H1 (cell line): ENCODE data around the gene KLK7. TPM values are rescaled to one million over a fixed set of nuclear protein-coding genes. Genes with fewer than 3 reads are reported as not detected.
A peak's percentile ranks its signal among the peaks of the same experiment; 100 is the strongest.
"Not testable (repeated sequence)": the region's sequence is repeated elsewhere in the genome, so short reads cannot be mapped to it uniquely, and the experiment has no call there.

ENCODE experiments used
- CTCF ChIA-PET: fragments of 300-600 bp; sonication (Branson Sonifier 250); formaldehyde crosslinking; loops from one replicate; lab custom pipeline; 2021; ENCODE audit not compliant: partially characterized antibody; lab: Charles Lee
- POLR2A ChIA-PET: fragments of 300-600 bp; sonication (Branson Sonifier 250); formaldehyde crosslinking; loops from one replicate; lab custom pipeline; 2021; ENCODE audit warnings: inconsistent platforms; ENCODE audit not compliant: partially characterized antibody; lab: Charles Lee
- DNase-seq, 2 experiments: peaks; one replicate each; pipeline versions ENCODE4 v3.0.0 to v3.0.0-alpha.2; 2010 to 2022; ENCODE audit warnings: low spot score in 2 of 2, low read depth in 1 of 2, mixed read lengths in 1 of 2
- FAIRE-seq: peaks from 2 replicates; lab custom pipeline; 2011; peaks lifted over from hg19 to GRCh38; lab: Jason Lieb, UNC
- H2AFZ ChIP-seq: 2 replicates; pipeline ENCODE4 v1.8.1; 2012; ENCODE audit warnings: low read length, inconsistent platforms
- H2AK5ac ChIP-seq: 2 replicates; pipeline ENCODE4 v1.6.1; 2013; ENCODE audit warnings: low read depth, low read length
- H2BK120ac ChIP-seq: replicated peaks from 2 replicates; pipeline ENCODE3; 2013; ENCODE audit warnings: low read depth, low read length, inconsistent platforms
- H2BK12ac ChIP-seq: 2 replicates; pipeline ENCODE4 v1.6.1; 2013; ENCODE audit warnings: low read depth, low read length
- H2BK15ac ChIP-seq: 2 replicates; pipeline ENCODE4 v1.6.1; 2013; ENCODE audit warnings: low read length
- H2BK20ac ChIP-seq: 2 replicates; pipeline ENCODE4 v1.6.1; 2013; ENCODE audit warnings: low read length
- H2BK5ac ChIP-seq: 2 replicates; pipeline ENCODE4 v1.6.1; 2013; ENCODE audit warnings: low read depth, low read length
- H3K14ac ChIP-seq: 2 replicates; pipeline ENCODE4 v1.6.1; 2013; ENCODE audit warnings: inconsistent platforms; ENCODE audit not compliant: insufficient read length
- H3K18ac ChIP-seq: 2 replicates; pipeline ENCODE4 v1.6.1; 2013; ENCODE audit warnings: low read length; ENCODE audit errors: extremely low read depth
- H3K23ac ChIP-seq: 2 replicates; pipeline ENCODE4 v1.6.1; 2013; ENCODE audit warnings: inconsistent platforms; ENCODE audit not compliant: insufficient read length
- H3K23me2 ChIP-seq: 2 replicates; pipeline ENCODE4 v1.6.1; 2013; ENCODE audit warnings: low read depth, low read length
- H3K27ac ChIP-seq: 2 replicates; pipeline ENCODE4 v1.6.1; 2011; ENCODE audit warnings: low read depth, low read length, inconsistent platforms
- H3K27me3 ChIP-seq, 4 experiments: replicated peaks in 1 of 4; 1 replicate in 1 of 4; 2 replicates in 3 of 4; pipeline versions ENCODE4 v1.6.1 to v1.8.1; 2011 to 2013; ENCODE audit warnings: low read length in 3 of 4, mild to moderate bottlenecking in 3 of 4, inconsistent platforms in 2 of 4, mixed read lengths in 2 of 4, moderate library complexity in 1 of 4; ENCODE audit not compliant: control insufficient read depth in 3 of 4, insufficient read depth in 3 of 4; ENCODE audit errors: extremely low read depth in 1 of 4
- H3K36me3 ChIP-seq, 4 experiments: 2 replicates each; pipeline versions ENCODE4 v1.6.1 to v1.8.1; 2011 to 2013; ENCODE audit warnings: mild to moderate bottlenecking in 4 of 4, low read length in 3 of 4, moderate library complexity in 2 of 4, control low read depth in 1 of 4, inconsistent platforms in 1 of 4; ENCODE audit not compliant: insufficient read depth in 4 of 4, control insufficient read depth in 2 of 4
- H3K4ac ChIP-seq: replicated peaks from 2 replicates; pipeline ENCODE3; 2013; ENCODE audit warnings: low read length, low read depth, mixed read lengths, inconsistent platforms; ENCODE audit not compliant: insufficient read length
- H3K4me1 ChIP-seq, 4 experiments: replicated peaks in 1 of 4; 1 replicate in 1 of 4; 2 replicates in 3 of 4; pipeline versions ENCODE4 v1.6.1 to v1.8.1; 2011 to 2013; ENCODE audit warnings: low read length in 3 of 4, inconsistent platforms in 2 of 4, mixed read lengths in 1 of 4; ENCODE audit not compliant: insufficient read depth in 4 of 4, control insufficient read depth in 3 of 4
- H3K4me2 ChIP-seq, 2 experiments: 2 replicates each; pipeline versions ENCODE4 v1.6.1 to v1.8.1; 2011 to 2013; ENCODE audit warnings: low read depth in 2 of 2, low read length in 2 of 2, control low read depth in 1 of 2, inconsistent platforms in 1 of 2, mild to moderate bottlenecking in 1 of 2; ENCODE audit not compliant: insufficient read depth in 1 of 2
- H3K4me3 ChIP-seq, 4 experiments: fragments of 200-600, 300-600 bp in 1 of 4; sonication (generic), shearing (Covaris generic), sonication (Bioruptor Twin) in 1 of 4; 2 replicates each; pipeline versions ENCODE4 v1.5.1 to v1.8.1; 2011 to 2016; ENCODE audit warnings: low read length in 4 of 4, low read depth in 3 of 4, control low read depth in 2 of 4, inconsistent platforms in 2 of 4, mild to moderate bottlenecking in 2 of 4, mixed read lengths in 1 of 4, moderate library complexity in 1 of 4; ENCODE audit not compliant: insufficient read depth in 2 of 4; ENCODE audit errors: extremely low read depth in 1 of 4
- H3K56ac ChIP-seq: replicated peaks from 2 replicates; pipeline ENCODE3; 2013; ENCODE audit warnings: low read depth, mild to moderate bottlenecking, mixed read lengths, low read length, inconsistent platforms; ENCODE audit not compliant: insufficient read length
- H3K79me1 ChIP-seq: 2 replicates; pipeline ENCODE4 v1.6.1; 2013; ENCODE audit warnings: low read depth, low read length, control low read depth
- H3K79me2 ChIP-seq, 2 experiments: 2 replicates each; pipeline versions ENCODE4 v1.6.1 to v1.8.1; 2012 to 2013; ENCODE audit warnings: low read length in 2 of 2, mild to moderate bottlenecking in 2 of 2, inconsistent platforms in 1 of 2; ENCODE audit not compliant: insufficient read depth in 2 of 2, control insufficient read depth in 1 of 2
- H3K9ac ChIP-seq, 4 experiments: replicated peaks in 1 of 4; 1 replicate in 1 of 4; 2 replicates in 3 of 4; pipeline versions ENCODE4 v1.6.1 to v1.8.1; 2011 to 2013; ENCODE audit warnings: low read depth in 3 of 4, low read length in 3 of 4, control low read depth in 2 of 4, mild to moderate bottlenecking in 2 of 4, moderate library complexity in 2 of 4, inconsistent platforms in 1 of 4; ENCODE audit errors: extremely low read depth in 1 of 4
- H3K9me3 ChIP-seq, 2 experiments: 2 replicates each; pipeline versions ENCODE4 v1.6.1 to v1.8.1; 2012 to 2013; ENCODE audit warnings: mild to moderate bottlenecking in 2 of 2, moderate library complexity in 2 of 2, control low read depth in 1 of 2, inconsistent platforms in 1 of 2, low read depth in 1 of 2, low read length in 1 of 2, mixed read lengths in 1 of 2; ENCODE audit not compliant: insufficient read depth in 2 of 2
- H4K20me1 ChIP-seq, 2 experiments: replicated peaks in 1 of 2; 2 replicates each; pipeline versions ENCODE3 to v1.8.1; 2011 to 2013; ENCODE audit warnings: inconsistent platforms in 2 of 2, low read length in 2 of 2, mild to moderate bottlenecking in 1 of 2; ENCODE audit not compliant: insufficient read depth in 2 of 2, control insufficient read depth in 1 of 2
- H4K5ac ChIP-seq: 2 replicates; pipeline ENCODE4 v1.6.1; 2013; ENCODE audit warnings: low read length, low read depth, mixed read lengths, inconsistent platforms; ENCODE audit not compliant: insufficient read length
- H4K8ac ChIP-seq: 2 replicates; pipeline ENCODE4 v1.8.0; 2013; ENCODE audit warnings: mild to moderate bottlenecking, moderate library complexity, low read length, inconsistent platforms; ENCODE audit not compliant: insufficient read depth; ENCODE audit errors: extremely low read depth
- H4K91ac ChIP-seq: replicated peaks from 2 replicates; pipeline ENCODE3; 2013; ENCODE audit warnings: low read length, mixed read lengths, inconsistent platforms; ENCODE audit not compliant: insufficient read length
- KDM4A ChIP-seq: IDR thresholded peaks from one replicate; pipeline ENCODE4 v1.7.1; 2012; ENCODE audit warnings: low read depth, mild to moderate bottlenecking, moderate library complexity, low read length, inconsistent platforms; ENCODE audit not compliant: severe bottlenecking
- WGBS, 2 experiments: shearing (Covaris generic) in 1 of 2; methylation state at CpG; one replicate each; pipeline versions ENCODE4 v1.1.6 to v1.1.7; 2013 to 2015; ENCODE audit warnings: low lambda C conversion rate in 2 of 2, mixed read lengths in 2 of 2, inconsistent platforms in 1 of 2, low coverage in 1 of 2, missing lambda C conversion rate in 1 of 2; ENCODE audit not compliant: insufficient replicate concordance in 2 of 2, insufficient coverage in 1 of 2, insufficient read length in 1 of 2; ENCODE audit errors: extremely low coverage in 1 of 2, missing lambda C conversion rate in 1 of 2; 5-methylcytosine and 5-hydroxymethylcytosine counted together
- polyA plus RNA-seq, 7 experiments: library from polyadenylated mRNA; depleted of rRNA in 3 of 7; stranded (reverse) in 5 of 7; unstranded in 2 of 7; fragments of >200 nt in 5 of 7; fragments of 200-250 nt in 2 of 7; gene quantifications; 1 replicate in 5 of 7; 2 replicates in 1 of 7; 4 replicates in 1 of 7; pipeline versions ENCODE4 v1.2.1 to v1.2.3, GENCODE V29; 2011 to 2013; ENCODE audit warnings: missing spikeins in 2 of 7, mixed read lengths in 2 of 7
- total RNA-seq: library from RNA; stranded (reverse); fragmentation: NEBNext Ultra II Directional; extraction: Animal tissue kit (Norgen Biotek cat#: 25700); gene quantifications from 2 replicates; pipeline ENCODE4 v1.2.1, GENCODE V29; 2021

KLK7 gene
- total and polyA plus RNA-seq, 2 of the 8 experiments (the other 6 are each of a cell fraction or from before 2014, with no cell fraction given): 0.73 to 1.4 TPM

GRCh38 chr19:50992666-50993035, 8.9 kb upstream of the KLK7 start (continued):
- TF ChIP-seq KDM4A: no peak

- H3K23me2 ChIP-seq, H2BK15ac ChIP-seq, H3K9ac ChIP-seq, DNase-seq, H3K27me3 ChIP-seq, H2BK5ac ChIP-seq, H4K8ac ChIP-seq, H3K27ac ChIP-seq, H3K56ac ChIP-seq, H3K18ac ChIP-seq, POLR2A ChIA-PET, H4K5ac ChIP-seq, H3K9me3 ChIP-seq, H2BK12ac ChIP-seq, H3K23ac ChIP-seq, H2BK20ac ChIP-seq, H3K79me1 ChIP-seq, H3K14ac ChIP-seq, H2AK5ac ChIP-seq, H2AFZ ChIP-seq, H2BK120ac ChIP-seq, H3K79me2 ChIP-seq, FAIRE-seq, H4K20me1 ChIP-seq, H4K91ac ChIP-seq, H3K36me3 ChIP-seq, H3K4ac ChIP-seq: not testable (repeated sequence)
- peaks cover 0 to 16% (median 5%) of the 10 kb centered on the region in 4 experiments; a peak in 4 of 7 replicates for H3K4me1 ChIP-seq
- peak overlapping the region in 1 of 4 experiments; percentile 57; a peak in 2 of 8 replicates for H3K4me3 ChIP-seq
- peak overlapping the region in 1 of 2 experiments; percentile 56; a peak in 1 of 4 replicates for H3K4me2 ChIP-seq
- 83% methylated on average over 14 of the region's 14 CpGs; no CpG with 5 or more reads in 1 of the 2 experiments for WGBS, 2 experiments
- CTCF ChIA-PET: interaction anchor here (0.5 to 0.9 kb wide), 2 partner anchors 10 to 11 kb away, joined by 3 to 4 read pairs; no protein-coding TSS in a partner anchor
These were observed 699 bp upstream of the KLK7 start for GRCh38 chr19:50984416-50984815.
